GM18498 (cell line): Measurements from ENCODE around the gene AMHR2.
"Not testable (repeated sequence)": the region's sequence is repeated elsewhere in the genome, so short reads cannot be mapped to it uniquely, and the experiment has no call there.

Source experiments
- ATAC-seq: cut with Tn5 transposase; IDR thresholded peaks from one replicate; pipeline ENCODE4 v1.9.1; 2021; ENCODE audit warnings: mild to moderate bottlenecking, moderate library complexity; ENCODE audit not compliant: unreplicated experiment

Gene AMHR2

GRCh38 chr12:53423597-53423996 is at the start of gene AMHR2:
Gene AMHR2, plus strand, starts transcription at chr12:53423855. Its CDS starts 80 bp downstream, at chr12:53423935.
- ATAC-seq, result no peak

GRCh38 chr12:53374277-53374676 is 49.4 kb upstream of the AMHR2 start:
- not testable (repeated sequence) for ATAC-seq

- ATAC-seq, result no peak
Measured at GRCh38 chr12:53376747-53377146, 46.9 kb upstream of the AMHR2 start.

GRCh38 chr12:53378222-53378621 is 45.4 kb upstream of the AMHR2 start:
- ATAC-seq, result no peak

GRCh38 chr12:53378724-53379388 is 44.8 kb upstream of the AMHR2 start:
- no peak for ATAC-seq

GRCh38 chr12:53379389-53380103 is 44.1 kb upstream of the AMHR2 start:
- peak; percentile 68 for ATAC-seq

GRCh38 chr12:53380104-53380793 is 43.4 kb upstream of the AMHR2 start, which contains the start of gene SP1:
Gene SP1, plus strand, starts transcription at chr12:53380176. Its CDS starts 116 bp downstream, at chr12:53380292.
- ATAC-seq, result peak; percentile 53

GRCh38 chr12:53380794-53381730 is 42.6 kb upstream of the AMHR2 start:
- no peak for ATAC-seq

GRCh38 chr12:53381731-53382630 is 41.7 kb upstream of the AMHR2 start:
- ATAC-seq, result no peak

- no peak for ATAC-seq
Measured at GRCh38 chr12:53383258-53383657, 40.4 kb upstream of the AMHR2 start.

- not testable (repeated sequence) for ATAC-seq
Measured at GRCh38 chr12:53386381-53386780, 37.3 kb upstream of the AMHR2 start.

- ATAC-seq, result no peak
Measured at GRCh38 chr12:53388932-53389331, 34.7 kb upstream of the AMHR2 start.

GRCh38 chr12:53389702-53390101 is 34.0 kb upstream of the AMHR2 start:
- no peak for ATAC-seq

GRCh38 chr12:53391724-53392123 is 31.9 kb upstream of the AMHR2 start:
- ATAC-seq, result no peak

- ATAC-seq, result no peak
Measured at GRCh38 chr12:53399896-53400295, 23.8 kb upstream of the AMHR2 start.

- not testable (repeated sequence) for ATAC-seq
Measured at GRCh38 chr12:53402351-53402750, 21.3 kb upstream of the AMHR2 start.

- ATAC-seq, result no peak
Measured at GRCh38 chr12:53402871-53403270, 20.8 kb upstream of the AMHR2 start.

GRCh38 chr12:53410951-53411350 is 12.7 kb upstream of the AMHR2 start:
- ATAC-seq, result no peak

GRCh38 chr12:53413485-53414204 is 10.0 kb upstream of the AMHR2 start:
- no peak for ATAC-seq
